Stimulated activated CD8-positive, alpha-beta memory T cell treated with anti-CD3 and anti-CD28 coated beads, Interleukin-12 subunit alpha, Interleukin-12 subunit beta, amount 100 ng/mL, for 4 hours (primary cell): Measurements from ENCODE around the gene SCO1.
A peak's percentile ranks its signal among the peaks of the same experiment; 100 is the strongest.
"Not testable (repeated sequence)": the region's sequence is repeated elsewhere in the genome, so short reads cannot be mapped to it uniquely, and the experiment has no call there.

Experiments
- DNase-seq: peaks from one replicate; pipeline ENCODE4 v3.0.0-alpha.2; 2020; ENCODE audit warnings: low read depth

The SCO1 gene

GRCh38 chr17:10697092-10698081 is at the start of gene SCO1, which contains the start of gene ADPRM:
Gene SCO1, minus strand, starts transcription at chr17:10697533. Its CDS starts 26 bp downstream, at chr17:10697507.
Gene ADPRM, plus strand, starts transcription at chr17:10697594. Its CDS starts 7,333 bp downstream, at chr17:10704927.
- DNase-seq = peak; percentile 82

GRCh38 chr17:10745231-10745630 is 47.9 kb upstream of the SCO1 start:
- DNase-seq = no peak

GRCh38 chr17:10744501-10745000 is 47.2 kb upstream of the SCO1 start:
- no peak for DNase-seq

GRCh38 chr17:10743316-10744009 is 46.1 kb upstream of the SCO1 start:
- DNase-seq = no peak

GRCh38 chr17:10742431-10742830 is 45.1 kb upstream of the SCO1 start:
- DNase-seq = no peak

GRCh38 chr17:10741416-10742135 is 44.2 kb upstream of the SCO1 start:
- no peak for DNase-seq

GRCh38 chr17:10739386-10739785 is 42.1 kb upstream of the SCO1 start:
- DNase-seq = no peak

GRCh38 chr17:10738521-10739258 is 41.4 kb upstream of the SCO1 start:
- no peak for DNase-seq

- no peak for DNase-seq
Observed at GRCh38 chr17:10737736-10738135, 40.4 kb upstream of the SCO1 start.

GRCh38 chr17:10737168-10737622 is 39.9 kb upstream of the SCO1 start:
- no peak for DNase-seq

- no peak for DNase-seq
Observed at GRCh38 chr17:10735821-10736220, 38.5 kb upstream of the SCO1 start.

- no peak for DNase-seq
Observed at GRCh38 chr17:10735251-10735650, 37.9 kb upstream of the SCO1 start.

GRCh38 chr17:10733666-10734065 is 36.3 kb upstream of the SCO1 start:
- DNase-seq = no peak

- not testable (repeated sequence) for DNase-seq
Observed at GRCh38 chr17:10732121-10732520, 34.8 kb upstream of the SCO1 start.

- no peak for DNase-seq
Observed at GRCh38 chr17:10731408-10731879, 34.1 kb upstream of the SCO1 start.

GRCh38 chr17:10730247-10730646 is 32.9 kb upstream of the SCO1 start:
- DNase-seq = not testable (repeated sequence)

- DNase-seq = peak; percentile 37
Observed at GRCh38 chr17:10729334-10730193, 32.2 kb upstream of the SCO1 start, which contains the start of gene TMEM220. Gene TMEM220, minus strand, starts transcription at chr17:10730023. Its CDS starts 172 bp downstream, at chr17:10729851.

GRCh38 chr17:10728331-10728892 is 31.1 kb upstream of the SCO1 start:
- DNase-seq = no peak

GRCh38 chr17:10727192-10727591 is 29.9 kb upstream of the SCO1 start:
- DNase-seq = no peak

- no peak for DNase-seq
Observed at GRCh38 chr17:10726196-10726595, 28.9 kb upstream of the SCO1 start.
